Endodermal cell (in vitro differentiated cells): ENCODE measurements around the gene SPIRE2. TPM values are rescaled to one million over a fixed set of nuclear protein-coding genes. Genes with fewer than 3 reads are reported as not detected.
A peak's percentile ranks its signal among the peaks of the same experiment; 100 is the strongest.

Experiments
- DNase-seq: peaks from one replicate; pipeline ENCODE4 v3.0.0-alpha.2; 2017
- H3K27ac ChIP-seq: 2 replicates; pipeline ENCODE4 v1.5.1; 2013; ENCODE audit warnings: mild to moderate bottlenecking, low read depth, low read length, moderate library complexity
- H3K27me3 ChIP-seq: 2 replicates; pipeline ENCODE4 v1.6.1; 2013; ENCODE audit warnings: mild to moderate bottlenecking, low read length, moderate library complexity; ENCODE audit not compliant: insufficient read depth, control insufficient read depth, poor library complexity, severe bottlenecking
- H3K36me3 ChIP-seq: 2 replicates; pipeline ENCODE4 v1.7.0; 2013; ENCODE audit warnings: mild to moderate bottlenecking, low read length, moderate library complexity; ENCODE audit not compliant: control insufficient read depth, insufficient read depth
- H3K4me1 ChIP-seq: one replicate; pipeline ENCODE4 v1.7.0; 2013; ENCODE audit warnings: low read length; ENCODE audit not compliant: control insufficient read depth, insufficient read depth
- H3K4me3 ChIP-seq: 2 replicates; pipeline ENCODE4 v1.5.1; 2013; ENCODE audit warnings: mild to moderate bottlenecking, low read length, moderate library complexity
- H3K9ac ChIP-seq: 2 replicates; pipeline ENCODE4 v1.6.1; 2013; ENCODE audit warnings: mild to moderate bottlenecking, low read length, moderate library complexity; ENCODE audit not compliant: poor library complexity, severe bottlenecking; ENCODE audit errors: extremely low read depth
- H3K9me3 ChIP-seq: 2 replicates; pipeline ENCODE4 v1.6.1; 2013; ENCODE audit warnings: mild to moderate bottlenecking, low read length, moderate library complexity; ENCODE audit not compliant: control insufficient read depth
- H3K27ac Mint-ChIP-seq: 2 replicates; pipeline ENCODE4 v1.8.0; 2020; ENCODE audit warnings: mixed read lengths
- H3K27me3 Mint-ChIP-seq: 2 replicates; pipeline ENCODE4 v1.8.0; 2021; ENCODE audit warnings: mild to moderate bottlenecking, mixed read lengths; ENCODE audit not compliant: insufficient read depth
- H3K36me3 Mint-ChIP-seq: 2 replicates; pipeline ENCODE4 v1.8.0; 2020; ENCODE audit warnings: low read depth, mixed read lengths
- H3K4me1 Mint-ChIP-seq: 2 replicates; pipeline ENCODE4 v1.8.0; 2020; ENCODE audit warnings: mixed read lengths
- H3K4me3 Mint-ChIP-seq: 2 replicates; pipeline ENCODE4 v1.8.0; 2020; ENCODE audit warnings: mild to moderate bottlenecking, moderate library complexity, mixed read lengths
- H3K9me3 Mint-ChIP-seq: 2 replicates; pipeline ENCODE4 v1.8.0; 2020; ENCODE audit warnings: mild to moderate bottlenecking, mixed read lengths
- WGBS, 2 experiments: methylation state at CpG; one replicate each; pipeline versions ENCODE4 v1.1.5 to v1.1.7; 2013; ENCODE audit warnings: missing lambda C conversion rate in 2 of 2, mixed read lengths in 1 of 2; ENCODE audit not compliant: insufficient coverage in 1 of 2, insufficient read length in 1 of 2; 5-methylcytosine and 5-hydroxymethylcytosine counted together
- total RNA-seq, 2 donors: library from RNA; stranded (reverse); fragmentation: NEBNext Ultra II Directional in 1 of 2; extraction: Animal tissue kit (Norgen Biotek cat#: 25700) in 1 of 2; gene quantifications; 2 replicates in 1 of 2; 3 replicates in 1 of 2; pipeline ENCODE4 v1.2.1, GENCODE V29; 2021
- TF ChIP-seq, protein P1 (sequence below): fragments of 200-600 bp; sonication (generic); conservative IDR thresholded peaks from 2 replicates; pipeline ENCODE4 v1.5.0; 2021; ENCODE audit warnings: antibody characterized with exemption, mild to moderate bottlenecking

SPIRE2 gene
- total RNA-seq, 2 donors from 2014 or later: 12.8 to 12.9 TPM

GRCh38 chr16:89826531-89827382 lies 1.5 kb upstream of the SPIRE2 start:
- Histone ChIP-seq H3K9ac (no peak overlapping the region), H3K9me3 (no peaks in the 10 kb centered on the region), H3K36me3 (no peaks in the 10 kb centered on the region), H3K27ac (no peak overlapping the region), H3K4me1 (peaks cover 12% of the 10 kb centered on the region), H3K4me3 (no peak overlapping the region), H3K27me3 (no peaks in the 10 kb centered on the region)
- Mint-ChIP-seq H3K27me3 (peaks cover 4% of the 10 kb centered on the region), H3K27ac (no peak overlapping the region), H3K4me3 (peak overlapping the region; percentile 64), H3K4me1 (peaks cover 24% of the 10 kb centered on the region), H3K9me3 (no peaks in the 10 kb centered on the region), H3K36me3 (peaks cover 3% of the 10 kb centered on the region)
- WGBS, 2 experiments: 95 to 96% methylated on average over 16 to 26 of the region's 26 CpGs
- DNase-seq: no peak
- TF ChIP-seq, protein P1, sequence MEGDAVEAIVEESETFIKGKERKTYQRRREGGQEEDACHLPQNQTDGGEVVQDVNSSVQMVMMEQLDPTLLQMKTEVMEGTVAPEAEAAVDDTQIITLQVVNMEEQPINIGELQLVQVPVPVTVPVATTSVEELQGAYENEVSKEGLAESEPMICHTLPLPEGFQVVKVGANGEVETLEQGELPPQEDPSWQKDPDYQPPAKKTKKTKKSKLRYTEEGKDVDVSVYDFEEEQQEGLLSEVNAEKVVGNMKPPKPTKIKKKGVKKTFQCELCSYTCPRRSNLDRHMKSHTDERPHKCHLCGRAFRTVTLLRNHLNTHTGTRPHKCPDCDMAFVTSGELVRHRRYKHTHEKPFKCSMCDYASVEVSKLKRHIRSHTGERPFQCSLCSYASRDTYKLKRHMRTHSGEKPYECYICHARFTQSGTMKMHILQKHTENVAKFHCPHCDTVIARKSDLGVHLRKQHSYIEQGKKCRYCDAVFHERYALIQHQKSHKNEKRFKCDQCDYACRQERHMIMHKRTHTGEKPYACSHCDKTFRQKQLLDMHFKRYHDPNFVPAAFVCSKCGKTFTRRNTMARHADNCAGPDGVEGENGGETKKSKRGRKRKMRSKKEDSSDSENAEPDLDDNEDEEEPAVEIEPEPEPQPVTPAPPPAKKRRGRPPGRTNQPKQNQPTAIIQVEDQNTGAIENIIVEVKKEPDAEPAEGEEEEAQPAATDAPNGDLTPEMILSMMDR: no peak

GRCh38 chr16:89827383-89828198 lies 684 bp upstream of the SPIRE2 start:
- Histone ChIP-seq H3K27me3 (no peaks in the 10 kb centered on the region), H3K9ac (peak overlapping the region; percentile 25), H3K36me3 (no peaks in the 10 kb centered on the region), H3K9me3 (no peaks in the 10 kb centered on the region), H3K4me3 (peak overlapping the region; percentile 86), H3K4me1 (peaks cover 9% of the 10 kb centered on the region), H3K27ac (peak overlapping the region; percentile 58)
- 15 to 35% methylated on average over 12 to 43 of the region's 43 CpGs for WGBS, 2 experiments
- Mint-ChIP-seq H3K36me3 (no peaks in the 10 kb centered on the region), H3K4me1 (peaks cover 17% of the 10 kb centered on the region), H3K27me3 (peaks cover 5% of the 10 kb centered on the region), H3K27ac (no peak overlapping the region), H3K9me3 (no peaks in the 10 kb centered on the region), H3K4me3 (peak overlapping the region; percentile 64)
- DNase-seq: peak; percentile 81
- TF ChIP-seq, protein P1: no peak

DNA sequence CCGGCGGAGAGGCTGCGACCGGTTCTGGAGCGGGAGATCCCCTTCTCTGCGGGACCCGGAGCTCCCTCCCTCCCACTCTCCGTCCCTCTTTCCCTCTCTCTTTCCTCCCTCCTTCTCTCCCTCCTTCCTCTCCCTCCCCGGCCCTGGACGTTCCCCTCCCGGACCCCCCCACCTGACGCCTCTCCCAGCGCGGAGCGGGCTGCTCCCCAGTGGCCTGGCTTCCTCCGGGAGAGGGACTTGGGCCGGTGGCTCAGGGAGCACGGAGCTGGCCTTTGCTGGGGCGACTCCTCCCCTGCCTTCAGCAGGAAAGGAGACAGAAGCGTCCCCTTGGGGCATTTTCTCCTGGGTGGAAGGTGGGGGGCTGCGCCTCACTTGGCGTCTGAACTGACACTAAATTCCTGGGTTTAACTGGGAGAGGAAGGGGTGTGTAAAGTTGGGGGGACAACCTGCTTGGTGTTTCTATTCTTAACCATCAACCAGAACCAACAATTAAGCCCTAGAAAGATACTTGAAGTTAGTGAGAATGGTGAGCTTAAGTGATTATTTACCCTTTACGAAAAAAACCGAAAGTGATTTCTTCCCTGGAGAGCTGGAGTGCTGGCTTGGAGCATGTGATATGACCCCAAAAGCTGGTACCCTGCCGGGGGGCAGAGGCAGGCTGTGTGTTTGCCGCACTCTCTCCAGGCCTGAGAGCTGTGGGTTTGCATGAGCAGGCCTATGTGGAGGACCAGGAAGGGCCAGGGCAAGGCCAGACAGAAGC lies 775 bp downstream of the SPIRE2 start:
- TF ChIP-seq, protein P1: no peak
- H3K27ac Mint-ChIP-seq: no peak overlapping the region
- Histone ChIP-seq H3K36me3 (no peaks in the 10 kb centered on the region), H3K9me3 (no peaks in the 10 kb centered on the region), H3K27ac (no peak overlapping the region), H3K4me1 (no peaks in the 10 kb centered on the region), H3K9ac (no peak overlapping the region), H3K27me3 (no peaks in the 10 kb centered on the region), H3K4me3 (peak overlapping the region; percentile 79)
- peaks cover 5% of the 10 kb centered on the region for H3K4me1 Mint-ChIP-seq
- H3K4me3 Mint-ChIP-seq: peak overlapping the region; percentile 62
- peaks cover 4% of the 10 kb centered on the region for H3K36me3 Mint-ChIP-seq
- H3K27me3 Mint-ChIP-seq: peaks cover 5% of the 10 kb centered on the region
- WGBS, 2 experiments: 19 to 32% methylated on average over 4 to 25 of the region's 26 CpGs
- no peaks in the 10 kb centered on the region for H3K9me3 Mint-ChIP-seq
- DNase-seq: no peak
